ENCODE results near the gene SECISBP2L.
A peak's percentile ranks its signal among the peaks of the same experiment; 100 is the strongest.
"Not testable (repeated sequence)": the region's sequence is repeated elsewhere in the genome, so short reads cannot be mapped to it uniquely, and the experiment has no call there.

Gene SECISBP2L

DNA sequence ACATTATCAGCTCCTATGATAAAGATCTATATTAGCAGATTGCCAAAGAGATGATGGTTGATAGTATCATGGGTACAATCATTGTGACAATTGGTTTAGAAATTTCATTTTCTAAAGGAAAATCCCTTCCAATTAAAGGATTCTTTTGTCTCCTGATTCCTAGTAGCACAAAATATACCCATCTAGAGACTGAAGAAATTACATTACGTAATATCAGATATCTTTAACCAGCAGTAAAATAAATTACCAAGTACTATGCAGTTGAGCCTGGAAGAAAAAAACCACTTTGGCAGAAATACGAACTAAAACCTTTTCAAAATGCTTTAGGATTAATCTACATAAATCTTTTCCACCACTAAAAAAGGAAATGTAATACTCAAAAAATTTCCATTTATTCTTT, 46.9 kb downstream of the SECISBP2L start:
- DNase-seq (ENCODE audit: low spot score), result no peak

DNA sequence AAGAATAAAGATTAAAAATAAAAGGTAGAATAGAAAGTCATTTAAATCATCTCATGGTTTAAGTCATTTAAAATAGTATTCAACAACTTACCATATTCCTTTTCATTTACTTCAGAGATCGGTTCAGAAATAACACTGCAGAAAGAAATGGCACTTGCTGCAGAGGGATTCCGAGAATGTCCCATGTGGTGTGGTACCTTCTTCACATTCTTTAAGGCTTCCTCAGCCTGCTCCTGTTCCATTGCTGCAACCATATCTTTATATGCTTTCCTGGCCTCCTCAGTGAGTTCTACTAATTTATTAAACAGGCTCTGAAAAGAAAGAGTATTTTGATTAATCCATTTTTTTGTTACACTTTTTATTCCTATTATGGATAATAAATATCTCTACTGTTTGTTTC, 50.0 kb downstream of the SECISBP2L start:
- no peak for DNase-seq (ENCODE audit: low spot score)

DNA sequence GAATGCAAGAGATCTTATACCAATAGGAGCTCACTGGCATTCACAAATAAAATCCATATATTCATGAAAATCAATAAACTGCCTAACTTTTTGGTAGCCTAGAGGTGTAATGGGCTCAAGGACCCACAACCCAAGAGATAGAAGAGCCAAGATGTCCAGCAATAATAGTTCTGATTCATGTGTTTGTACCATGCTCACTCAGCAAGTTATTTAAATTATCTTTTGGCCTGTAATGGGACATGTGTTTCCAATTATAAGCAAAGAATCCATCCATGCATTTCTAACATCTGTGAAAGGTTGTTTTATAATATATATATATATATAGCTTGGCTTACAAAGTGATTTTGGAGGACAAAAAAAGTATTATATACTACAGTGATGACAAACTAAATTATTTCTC, 52.9 kb downstream of the SECISBP2L start:
- DNase-seq (ENCODE audit: low spot score), result no peak

DNA sequence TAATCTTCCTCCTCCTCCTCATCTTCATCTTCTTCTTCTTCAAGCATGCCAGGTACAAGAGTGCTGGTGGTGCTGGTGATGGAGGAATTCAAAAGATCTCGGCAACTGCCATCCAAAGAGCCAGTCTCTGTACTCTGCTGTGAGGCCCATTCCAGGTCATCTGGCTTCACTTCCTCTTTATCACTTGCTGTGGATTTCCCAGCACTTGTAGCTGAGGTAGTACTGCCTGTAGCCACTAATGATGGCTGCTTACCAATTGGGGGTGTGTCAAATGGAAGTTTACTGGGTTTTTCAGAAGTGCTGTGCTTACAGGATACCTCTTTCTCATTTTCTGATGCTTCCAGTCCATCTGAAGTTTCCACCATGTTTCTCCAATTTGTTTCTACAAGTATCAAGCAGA, 53.7 kb downstream of the SECISBP2L start:
- DNase-seq (ENCODE audit: low spot score), result no peak

DNA sequence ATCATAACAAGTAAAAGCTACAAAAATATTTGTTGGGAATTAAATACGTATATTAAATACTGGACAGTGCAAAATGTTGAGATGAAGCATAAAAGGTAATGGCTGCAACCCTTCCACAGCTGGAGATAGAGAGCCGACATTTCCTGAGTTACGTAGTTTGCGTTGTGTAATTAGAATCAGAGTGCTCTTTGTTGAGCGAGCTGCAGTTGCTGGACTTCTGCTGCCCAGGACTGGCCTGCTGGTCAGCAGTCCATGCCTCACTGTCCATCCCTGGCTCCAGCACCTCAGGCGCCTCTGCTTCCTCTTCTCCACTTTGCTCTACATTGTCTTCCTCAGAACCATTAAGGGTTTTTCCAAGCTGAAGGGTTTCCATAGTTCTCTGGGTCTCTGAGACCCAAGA, 54.1 kb downstream of the SECISBP2L start:
- DNase-seq (ENCODE audit: low spot score), result no peak

DNA sequence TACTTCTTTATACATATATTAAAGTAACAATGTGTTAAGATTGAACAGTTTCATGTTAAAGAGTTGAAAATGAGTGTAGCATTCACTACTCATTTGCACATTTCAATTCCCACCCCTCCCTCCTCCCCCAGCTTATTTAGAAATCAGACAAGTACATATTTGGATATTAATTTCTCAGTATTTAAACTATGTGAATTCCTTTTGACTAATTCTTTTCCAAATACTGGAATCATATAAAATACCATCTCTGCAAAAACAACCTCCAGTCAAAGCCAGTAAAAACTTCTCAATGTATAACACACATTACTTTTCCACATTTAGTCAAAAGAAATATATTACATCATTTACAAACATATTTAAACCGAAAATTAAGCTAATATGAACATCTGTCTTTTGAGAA, 57.1 kb downstream of the SECISBP2L start:
- DNase-seq (ENCODE audit: low spot score), result no peak

DNA sequence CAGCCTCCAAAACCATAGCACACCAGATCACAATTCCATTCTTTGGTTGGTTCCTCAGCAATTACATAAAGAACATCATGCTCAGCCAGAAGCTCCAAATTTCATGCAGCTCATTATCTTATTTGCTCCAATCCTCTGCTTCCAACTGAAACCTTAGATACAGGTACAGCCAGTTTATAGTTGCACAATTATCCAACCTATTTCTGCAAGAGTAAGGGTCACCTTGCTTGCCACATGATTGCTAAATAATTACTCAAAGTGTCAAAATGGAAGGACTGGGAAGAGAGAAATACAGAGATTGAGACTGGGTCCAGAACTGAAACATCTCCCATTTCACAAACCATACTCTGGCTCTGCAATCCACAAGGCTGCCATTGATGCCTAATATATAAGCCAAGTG, 59.1 kb downstream of the SECISBP2L start:
- DNase-seq (ENCODE audit: low spot score), result no peak

DNA sequence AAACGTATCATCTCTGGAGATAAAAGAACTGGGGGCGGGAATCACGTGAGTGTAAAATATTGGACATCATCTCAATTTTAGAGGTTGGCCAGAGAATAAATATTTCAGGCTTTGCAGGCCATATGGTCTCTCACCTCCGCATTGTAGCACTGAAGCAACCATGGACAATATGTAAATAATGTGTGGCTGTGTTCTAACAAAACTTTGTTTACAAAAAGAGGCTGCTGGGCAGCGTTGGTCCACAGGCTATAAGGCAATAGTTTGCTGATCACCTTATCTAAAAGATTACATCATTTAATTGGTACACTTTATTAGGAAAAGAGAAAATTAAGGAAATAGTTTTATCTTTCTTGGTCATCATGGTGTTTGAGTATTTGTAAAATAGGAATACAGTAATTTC, 60.0 kb downstream of the SECISBP2L start:
- DNase-seq (ENCODE audit: low spot score), result no peak

DNA sequence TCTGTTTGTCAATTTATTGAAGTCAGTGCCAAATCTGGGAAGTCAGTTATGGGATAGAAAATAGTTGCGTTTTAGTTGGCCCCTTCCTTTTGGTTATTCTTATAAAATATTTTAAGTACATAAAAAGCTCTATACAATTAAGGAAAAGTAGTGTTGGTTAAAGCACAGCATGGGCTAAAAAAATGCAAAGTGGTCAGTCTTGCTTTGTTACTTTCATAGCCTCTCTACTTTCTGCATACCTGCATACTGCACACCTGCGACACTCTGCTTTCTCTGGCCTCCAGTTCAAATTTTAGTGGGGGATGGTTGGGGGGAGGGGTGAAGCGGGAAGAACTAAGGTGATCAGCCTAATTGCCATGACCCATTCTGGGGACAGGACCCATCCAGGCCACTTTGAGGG, 60.7 kb downstream of the SECISBP2L start:
- DNase-seq (ENCODE audit: low spot score), result no peak

DNA sequence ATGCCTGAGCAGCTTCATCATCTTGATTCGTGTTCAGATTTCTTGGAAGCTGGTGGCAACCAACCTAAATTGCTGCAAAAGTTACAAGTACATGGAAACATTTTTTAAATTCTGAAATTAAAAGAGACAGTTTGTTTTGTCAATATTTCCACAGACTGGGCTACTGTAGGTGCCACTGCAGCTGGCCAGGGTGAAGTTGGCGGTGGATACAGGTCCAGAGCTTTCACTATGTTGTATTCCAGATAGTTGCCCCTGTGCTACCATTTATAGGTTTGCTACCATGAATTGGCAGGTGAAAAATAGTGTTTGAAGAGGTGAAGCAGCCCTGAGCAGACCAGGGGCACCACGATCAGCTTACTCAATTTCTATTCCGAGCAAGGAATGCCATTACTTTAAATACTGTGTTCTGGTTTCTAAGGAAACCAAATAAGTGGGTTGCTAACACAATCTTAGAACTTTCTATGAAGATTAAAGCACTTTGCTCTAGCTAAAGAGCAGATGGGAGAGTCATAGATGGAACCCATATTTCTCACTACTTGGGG, 61.4 kb downstream of the SECISBP2L start:
- peak; percentile 44 for DNase-seq (ENCODE audit: low spot score)

DNA sequence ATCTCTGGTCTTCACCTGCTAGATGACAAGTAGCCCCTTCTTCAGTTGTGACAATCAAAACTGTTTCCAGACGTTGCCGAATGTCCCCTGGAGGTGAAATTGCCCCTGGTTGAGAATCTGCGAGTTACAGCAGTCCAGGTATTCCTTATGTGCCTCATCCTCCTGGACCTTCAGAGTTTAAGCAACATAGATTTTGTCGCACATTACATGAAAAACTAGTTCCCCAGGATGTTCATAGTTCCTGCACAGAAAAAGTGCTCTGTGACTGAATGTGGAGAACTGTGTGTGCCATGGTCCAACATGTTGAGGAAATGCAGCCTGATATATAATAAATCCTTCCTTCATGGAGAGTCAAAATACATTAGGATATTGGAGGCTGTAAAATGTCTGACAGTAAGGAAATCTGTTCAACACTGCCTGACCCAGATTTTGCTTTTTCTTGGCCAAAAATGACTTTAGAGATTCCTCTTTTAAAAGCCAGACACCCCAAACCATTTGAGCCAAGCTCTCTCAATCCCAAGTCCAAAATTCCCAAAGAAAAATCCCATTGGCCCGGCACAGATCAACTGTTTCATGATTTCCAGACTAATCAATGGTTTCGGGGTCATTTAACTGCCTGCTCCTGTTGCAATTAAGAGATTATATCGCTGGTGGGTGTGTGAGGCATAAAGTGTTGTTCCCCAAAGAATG, 62.1 kb downstream of the SECISBP2L start:
- no peak for DNase-seq (ENCODE audit: low spot score)

DNA sequence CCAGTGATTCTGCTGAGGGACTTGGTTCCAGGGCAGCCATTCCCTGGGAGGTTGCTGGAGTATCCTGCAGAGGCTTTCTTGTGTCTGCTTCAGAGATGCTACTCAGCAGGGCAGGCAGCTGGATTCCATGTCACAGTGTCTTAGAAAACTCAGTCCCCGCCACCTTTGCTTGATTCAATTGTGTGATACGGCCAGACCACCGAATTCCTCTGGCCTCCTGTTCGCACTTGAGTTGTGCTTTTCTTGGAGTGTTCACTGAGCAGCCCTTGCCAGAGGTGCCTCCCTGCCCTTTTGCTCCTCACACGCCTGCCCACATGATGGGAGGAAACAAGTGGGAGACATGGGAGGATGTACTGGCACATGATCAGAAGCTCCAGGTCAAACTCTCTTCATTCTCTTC, 62.9 kb downstream of the SECISBP2L start:
- DNase-seq (ENCODE audit: low spot score), result no peak

DNA sequence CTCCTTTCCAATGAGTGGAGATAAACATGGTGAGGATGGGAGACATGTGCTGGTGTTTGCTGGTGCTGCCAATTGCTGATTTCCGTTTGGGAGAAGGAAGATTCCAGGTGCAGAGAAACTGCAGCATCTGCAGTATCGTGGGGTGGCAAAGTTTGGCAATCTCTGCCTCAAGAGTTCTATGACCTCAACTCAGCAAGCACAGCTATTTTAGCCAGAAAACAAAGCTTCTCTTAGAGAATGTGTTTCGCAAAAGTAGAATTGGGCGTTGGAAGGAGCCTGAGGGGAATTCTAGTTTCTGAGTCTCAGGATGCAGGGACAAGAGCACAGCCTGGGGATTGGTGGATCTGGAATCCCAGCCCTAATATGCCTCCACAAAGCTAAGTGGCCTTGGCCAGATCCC, 64.3 kb downstream of the SECISBP2L start:
- DNase-seq (ENCODE audit: low spot score), result no peak

DNA sequence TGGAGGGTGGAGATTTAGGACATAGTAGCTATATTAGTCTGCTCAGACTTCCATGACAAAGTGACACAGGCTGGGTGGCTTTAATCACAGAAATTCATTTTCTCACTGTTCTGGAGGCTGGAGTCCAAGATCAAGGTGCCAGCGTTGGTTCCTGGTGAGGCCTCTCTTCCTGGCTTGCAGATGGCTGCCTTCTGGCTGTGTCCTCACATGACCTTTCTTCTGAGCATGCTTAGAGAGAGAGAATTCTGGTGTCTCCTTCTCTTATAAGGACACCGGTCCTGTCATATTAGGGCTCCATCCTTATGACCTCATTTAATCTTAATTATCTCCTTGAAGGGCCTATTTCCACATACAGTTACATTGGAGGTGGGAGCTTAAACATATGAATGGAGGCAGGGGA, 67.6 kb downstream of the SECISBP2L start:
- DNase-seq (ENCODE audit: low spot score), result no peak

DNA sequence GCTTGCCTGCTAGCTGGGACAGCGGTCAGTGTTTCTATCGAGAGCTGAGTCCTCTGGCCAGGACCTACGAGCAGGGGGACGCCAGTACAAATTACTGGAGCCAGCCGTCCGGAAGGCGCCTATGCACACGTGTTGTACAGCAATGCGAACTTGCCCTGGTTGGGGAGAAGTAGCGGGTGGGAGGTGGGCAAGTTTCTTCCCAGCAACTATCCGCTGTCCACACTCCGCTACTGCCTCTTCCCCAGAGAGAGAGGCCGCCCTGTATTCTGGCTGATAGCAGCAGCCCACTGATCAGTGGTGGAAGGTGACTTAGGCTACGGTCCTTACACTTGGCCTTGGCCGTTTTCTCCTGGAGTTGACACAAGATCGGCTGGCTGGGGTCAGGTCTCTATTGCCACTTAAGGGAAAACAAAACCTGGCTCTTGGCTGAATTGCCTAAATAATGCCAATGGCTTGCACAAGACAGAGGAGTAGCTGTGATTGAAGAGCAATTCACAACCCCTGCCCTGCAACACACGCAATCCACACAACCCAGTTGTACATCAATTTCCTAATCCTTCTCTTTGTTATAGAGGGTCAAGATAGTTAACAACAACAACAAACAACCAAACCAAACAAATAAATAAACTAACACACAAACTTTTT, 69.7 kb downstream of the SECISBP2L start:
- no peak for DNase-seq (ENCODE audit: low spot score)

DNA sequence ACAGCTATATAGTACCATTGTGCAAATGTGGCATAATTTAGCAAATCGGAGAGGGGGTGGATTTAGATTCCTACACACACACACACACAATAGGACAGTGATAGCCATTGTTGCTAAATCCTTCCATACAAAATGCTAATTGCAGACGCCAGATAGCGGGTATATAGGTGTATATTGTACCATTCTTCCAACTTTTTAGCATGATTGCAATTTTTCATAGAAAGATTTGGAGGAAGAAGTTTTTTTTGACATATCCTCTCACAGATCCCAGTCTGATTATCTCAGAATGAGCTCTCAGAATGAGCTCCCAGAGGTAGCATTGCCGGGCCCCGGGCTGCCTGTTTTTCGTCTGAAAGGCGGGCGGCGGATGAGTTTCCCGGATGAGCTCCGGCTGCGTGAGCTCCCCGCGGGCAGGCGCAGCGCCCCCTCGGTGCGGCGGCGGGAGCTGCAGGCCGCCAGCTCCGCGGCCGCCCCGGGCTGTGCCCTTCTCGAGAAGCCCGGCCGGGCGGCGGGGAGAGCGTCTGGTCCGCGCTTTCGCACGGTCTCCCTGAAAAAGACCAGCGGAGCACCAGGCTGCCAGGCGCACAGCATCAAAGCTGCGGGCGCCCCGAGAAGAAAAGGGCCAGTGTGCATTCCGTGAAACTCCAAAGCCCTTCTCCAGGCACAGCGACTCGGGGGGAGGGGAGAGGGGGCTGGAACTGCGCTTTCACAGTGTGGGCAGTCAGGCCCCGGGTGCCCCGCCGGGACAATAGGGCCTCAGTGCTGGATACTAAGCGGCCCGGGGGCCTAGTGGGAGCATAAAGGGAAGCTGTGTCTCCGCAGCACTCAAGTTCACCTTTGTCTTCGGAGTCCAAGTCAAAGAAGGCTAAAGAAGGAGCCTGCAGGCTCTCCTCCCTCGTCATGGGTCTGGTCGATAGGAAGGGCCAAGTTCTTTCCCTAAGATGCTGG, 70.5 kb downstream of the SECISBP2L start:
- DNase-seq (ENCODE audit: low spot score), result peak; percentile 88

DNA sequence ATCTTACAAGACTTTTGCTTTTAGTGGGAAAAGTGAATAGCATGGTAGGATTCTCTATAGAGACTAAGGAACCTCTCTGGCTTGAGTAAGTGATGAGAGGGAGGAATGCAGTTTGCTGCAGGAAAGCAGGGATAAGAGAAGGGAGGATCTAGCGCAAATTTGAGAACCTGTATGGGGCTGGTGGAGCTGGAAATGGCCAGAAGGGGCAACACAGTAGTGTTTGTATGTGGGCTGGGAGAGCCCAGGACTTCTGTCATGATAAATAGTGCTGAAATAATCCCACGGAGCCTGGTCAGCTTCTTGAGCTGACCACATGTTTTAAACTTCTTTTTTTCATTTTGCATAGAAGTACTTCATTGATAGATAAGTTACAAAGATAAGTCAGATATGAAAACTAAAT, 71.4 kb downstream of the SECISBP2L start:
- DNase-seq (ENCODE audit: low spot score), result no peak

DNA sequence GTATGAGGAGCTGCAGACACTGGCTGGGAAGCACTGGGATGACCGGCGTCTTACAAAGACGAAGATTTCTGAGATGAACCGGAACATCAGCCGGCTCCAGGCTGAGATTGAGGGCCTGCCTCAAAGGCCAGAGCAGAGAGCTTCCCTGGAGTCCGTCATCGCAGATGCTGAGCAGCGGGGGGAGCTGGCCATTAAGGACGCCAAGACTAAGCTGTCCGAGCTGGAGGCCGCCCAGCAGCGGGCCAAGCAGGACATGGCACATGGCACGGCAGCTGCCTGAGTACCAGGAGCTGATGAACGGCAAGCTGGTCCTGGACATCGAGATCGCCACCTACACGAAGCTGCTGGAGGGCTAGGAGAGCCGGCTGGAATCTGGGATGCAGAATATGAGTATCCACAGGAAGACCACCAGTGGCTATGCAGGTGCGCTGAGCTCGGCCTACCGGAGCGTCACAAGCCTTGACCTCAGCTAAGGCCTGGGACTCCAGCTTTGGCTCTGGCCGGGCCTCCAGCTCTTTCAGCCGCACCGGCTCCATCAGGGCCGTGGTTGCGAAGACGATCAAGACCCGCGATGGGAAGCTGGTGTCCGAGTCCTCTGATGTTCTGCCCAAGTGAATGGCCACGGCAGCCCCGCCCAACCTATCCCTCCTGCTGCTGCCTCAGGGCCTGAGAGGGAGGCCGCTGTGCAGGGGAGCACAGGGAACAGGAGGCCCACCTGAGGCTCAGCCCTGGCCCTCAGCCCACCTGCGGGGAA, 73.3 kb downstream of the SECISBP2L start:
- DNase-seq (ENCODE audit: low spot score), result no peak

DNA sequence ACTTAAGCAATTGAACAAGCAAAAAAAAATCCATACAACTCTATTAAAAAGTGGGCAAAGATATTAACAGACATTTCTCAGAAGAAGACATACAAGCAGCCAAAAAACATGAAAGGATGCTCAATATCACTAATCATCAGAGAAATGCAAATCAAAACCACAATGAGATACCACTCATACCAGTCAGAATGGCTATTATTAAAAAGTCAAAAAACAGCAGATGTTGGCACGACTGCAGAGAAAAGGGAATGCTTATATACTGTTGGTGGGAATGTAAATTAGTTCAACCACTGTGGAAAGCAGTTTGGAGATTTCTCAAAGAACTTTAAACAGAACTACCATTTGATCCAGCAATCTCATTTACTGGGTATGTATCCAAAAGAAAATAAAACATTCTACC, 75.3 kb downstream of the SECISBP2L start:
- not testable (repeated sequence) for DNase-seq (ENCODE audit: low spot score)

DNA sequence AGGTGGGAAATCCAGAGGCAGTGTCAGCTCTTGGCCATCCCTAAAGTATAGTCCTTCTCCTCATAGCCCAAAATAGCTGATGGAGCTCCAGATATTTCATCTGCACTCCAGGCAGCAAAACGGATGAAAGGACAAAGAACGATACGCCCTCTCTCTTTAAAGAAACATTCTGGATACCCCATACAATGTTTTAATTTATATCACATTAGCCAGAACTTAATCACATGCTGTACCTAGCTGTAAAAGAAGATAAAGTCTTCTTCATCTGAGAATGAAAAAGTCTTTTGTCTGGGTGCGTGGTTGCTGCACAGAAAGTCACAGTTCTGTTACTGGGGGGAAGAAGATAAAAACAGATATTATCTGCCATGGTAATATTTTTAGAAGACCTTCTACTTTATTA, 78.2 kb downstream of the SECISBP2L start:
- no peak for DNase-seq (ENCODE audit: low spot score)

DNA sequence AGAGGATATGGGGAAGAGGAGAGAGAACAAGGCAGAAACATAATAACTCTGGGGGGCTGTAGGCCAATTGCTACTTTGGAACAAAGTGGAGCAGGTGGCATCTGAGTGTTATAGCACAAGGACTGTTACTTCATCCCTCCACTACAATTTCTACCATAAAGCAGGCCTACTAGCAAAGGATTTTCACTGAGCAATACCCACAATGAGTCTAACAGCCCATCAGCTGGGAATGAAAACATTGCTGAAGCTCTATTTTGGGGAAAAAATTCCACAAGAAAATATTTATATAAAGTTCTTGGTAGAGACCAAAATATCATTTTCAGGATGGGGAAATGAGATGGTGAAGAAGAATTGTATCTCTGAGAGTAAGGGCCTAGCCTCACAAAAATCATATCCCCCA, 78.9 kb downstream of the SECISBP2L start:
- peak; percentile 19 for DNase-seq (ENCODE audit: low spot score)

All from AG08396 (cell line).